PC-3 (cell line): ENCODE results near the gene MALRD1. TPM values are rescaled to one million over a fixed set of nuclear protein-coding genes. Genes with fewer than 3 reads are reported as not detected.

ENCODE experiments used
- ATAC-seq: fragments of 200-7000 bp; cut with Tn5 transposase; 2 replicates; pipeline ENCODE4 v1.9.1; 2020; ENCODE audit warnings: mild to moderate bottlenecking, moderate library complexity
- BruUV-seq: library from RNA; stranded (reverse); fragments of 400-500 nt; replicated peaks from 2 replicates; lab custom pipeline; 2021; lab: Mats Ljungman, UMichigan
- CTCF ChIA-PET: fragments of 300-600 bp; sonication (Branson Sonifier 250); formaldehyde crosslinking; loops from one replicate; lab custom pipeline; 2022; ENCODE audit warnings: antibody characterized with exemption; lab: Charles Lee
- POLR2A ChIA-PET: fragments of 300-600 bp; sonication (Branson Sonifier 250); formaldehyde crosslinking; loops from one replicate; lab custom pipeline; 2022; ENCODE audit warnings: antibody characterized with exemption; ENCODE audit not compliant: unreplicated experiment; lab: Charles Lee
- DNase-seq: peaks from one replicate; pipeline ENCODE4 v3.0.0-alpha.2; 2015
- H2AFZ ChIP-seq: fragments of 300-600 bp; sonication (generic); 2 replicates; pipeline ENCODE4 v1.6.0; 2016; ENCODE audit warnings: antibody characterized with exemption, low read length
- H3F3A ChIP-seq: fragments of 300-600 bp; sonication (generic); one replicate; pipeline ENCODE4 v1.6.0; 2017; ENCODE audit warnings: antibody characterized with exemption, low read length, control low read depth, mild to moderate bottlenecking; ENCODE audit not compliant: unreplicated experiment
- H3K27ac ChIP-seq: fragments of 300-600 bp; sonication (generic); 2 replicates; pipeline ENCODE4 v1.5.1; 2016; ENCODE audit warnings: mild to moderate bottlenecking, low read length
- H3K27me3 ChIP-seq: fragments of 300-600 bp; sonication (generic); 2 replicates; pipeline ENCODE4 v1.6.1; 2016; ENCODE audit warnings: low read length, mixed read lengths
- H3K36me3 ChIP-seq: fragments of 300-600 bp; sonication (generic); 2 replicates; pipeline ENCODE4 v1.6.1; 2016; ENCODE audit warnings: low read depth, mixed run types, low read length, mixed read lengths
- H3K4me1 ChIP-seq: fragments of 300-600 bp; sonication (generic); 2 replicates; pipeline ENCODE4 v1.5.1; 2016; ENCODE audit warnings: low read length; ENCODE audit not compliant: insufficient read depth
- H3K4me2 ChIP-seq: fragments of 300-600 bp; sonication (generic); 2 replicates; pipeline ENCODE4 v1.6.0; 2016; ENCODE audit warnings: low read length
- H3K4me3 ChIP-seq: fragments of 300-600 bp; sonication (generic); 2 replicates; pipeline ENCODE4 v1.5.1; 2016; ENCODE audit warnings: mild to moderate bottlenecking, low read length, mixed read lengths
- H3K79me2 ChIP-seq: fragments of 300-600 bp; sonication (generic); 2 replicates; pipeline ENCODE4 v1.6.1; 2017; ENCODE audit warnings: low read length, mixed read lengths
- H3K9ac ChIP-seq: fragments of 300-600 bp; sonication (generic); 2 replicates; pipeline ENCODE4 v1.6.0; 2016; ENCODE audit warnings: mild to moderate bottlenecking, low read length
- H3K9me2 ChIP-seq: fragments of 300-600 bp; sonication (generic); replicated peaks from 2 replicates; pipeline ENCODE4 v1.6.1; 2016; ENCODE audit warnings: mixed run types, low read length, mixed read lengths
- H3K9me3 ChIP-seq: fragments of 300-600 bp; sonication (generic); 2 replicates; pipeline ENCODE4 v1.6.1; 2016; ENCODE audit warnings: low read length, mixed read lengths
- H4K20me1 ChIP-seq: fragments of 300-600 bp; sonication (generic); 2 replicates; pipeline ENCODE4 v1.6.1; 2016; ENCODE audit warnings: low read length, mixed read lengths
- CTCF ChIP-seq: fragments of 300-600 bp; sonication (generic); conservative IDR thresholded peaks from 2 replicates; pipeline ENCODE4 v1.5.1; 2017; ENCODE audit warnings: antibody characterized with exemption, low read depth, mild to moderate bottlenecking, low read length
- EZH2 ChIP-seq: fragments of 300-600 bp; sonication (generic); IDR thresholded peaks from one replicate; pipeline ENCODE4 v1.6.1; 2017; ENCODE audit warnings: antibody characterized with exemption, mild to moderate bottlenecking, low read length; ENCODE audit not compliant: unreplicated experiment
- EZH2phosphoT487 ChIP-seq: fragments of 300-600 bp; sonication (generic); IDR thresholded peaks from 2 replicates; pipeline ENCODE4 v1.6.1; 2018; ENCODE audit warnings: mild to moderate bottlenecking, antibody characterized with exemption, low read length, borderline replicate concordance
- intact Hi-C: fragments of 100-400 bp; cut with micrococcal nuclease; formaldehyde crosslinking; loops from 2 replicates; pipeline ENCODE4 v1.9.0; 2023
- total RNA-seq: library from RNA; depleted of rRNA; stranded (reverse); fragments of >200 nt; gene quantifications from 2 replicates; pipeline ENCODE4 v1.2.3, GENCODE V29; 2014

The MALRD1 gene
- total RNA-seq, 1 experiment from 2014 or later, result not detected

GRCh38 chr10:19623321-19623720, 574.7 kb downstream of the MALRD1 start:
- TF ChIP-seq CTCF (no peak), EZH2phosphoT487 (no peak), EZH2 (no peak)
- H3K4me3 ChIP-seq, result no peak overlapping the region
- no peaks in the 10 kb centered on the region for H3K36me3 ChIP-seq
- no peak overlapping the region for H3K9ac ChIP-seq
- H3K79me2 ChIP-seq, result no peaks in the 10 kb centered on the region
- ChIA-PET POLR2A (no interaction called here), CTCF (no interaction called here)
- H3K9me3 ChIP-seq, result no peaks in the 10 kb centered on the region
- H2AFZ ChIP-seq, result no peak overlapping the region
- H4K20me1 ChIP-seq, result no peaks in the 10 kb centered on the region
- H3K4me1 ChIP-seq, result no peaks in the 10 kb centered on the region
- no peaks in the 10 kb centered on the region for H3F3A ChIP-seq
- intact Hi-C loops, result no loop called here
- no peaks in the 10 kb centered on the region for H3K27me3 ChIP-seq
- no peaks in the 10 kb centered on the region for H3K9me2 ChIP-seq
- no peak for DNase-seq
- no TSS peak for BruUV-seq
- no peak overlapping the region for H3K4me2 ChIP-seq
- H3K27ac ChIP-seq, result no peak overlapping the region
- ATAC-seq, result no peak

- intact Hi-C loops, result no loop called here
- Histone ChIP-seq H3F3A (no peaks in the 10 kb centered on the region), H2AFZ (no peak overlapping the region), H4K20me1 (no peaks in the 10 kb centered on the region), H3K4me2 (no peak overlapping the region), H3K36me3 (no peaks in the 10 kb centered on the region), H3K9me2 (no peaks in the 10 kb centered on the region), H3K9ac (no peak overlapping the region), H3K9me3 (no peaks in the 10 kb centered on the region), H3K27me3 (no peaks in the 10 kb centered on the region), H3K4me3 (no peak overlapping the region), H3K27ac (no peak overlapping the region), H3K79me2 (no peaks in the 10 kb centered on the region), H3K4me1 (no peaks in the 10 kb centered on the region)
- TF ChIP-seq EZH2phosphoT487, result no peak
- no peak for TF ChIP-seq EZH2
- no peak for TF ChIP-seq CTCF
- DNase-seq (no peak), ATAC-seq (no peak)
- ChIA-PET CTCF (no interaction called here), POLR2A (no interaction called here)
- BruUV-seq, result no TSS peak
These were observed 577.6 kb downstream of the MALRD1 start for GRCh38 chr10:19626156-19626555.

- DNase-seq (no peak), ATAC-seq (no peak)
- BruUV-seq, result no TSS peak
- H3K79me2 ChIP-seq, result no peaks in the 10 kb centered on the region
- H3K4me1 ChIP-seq, result no peaks in the 10 kb centered on the region
- H3K4me3 ChIP-seq, result no peak overlapping the region
- H3K9ac ChIP-seq, result no peak overlapping the region
- no peak overlapping the region for H3K4me2 ChIP-seq
- H2AFZ ChIP-seq, result no peak overlapping the region
- H3K9me2 ChIP-seq, result no peaks in the 10 kb centered on the region
- intact Hi-C loops, result no loop called here
- no peak overlapping the region for H3K27ac ChIP-seq
- no peaks in the 10 kb centered on the region for H3K36me3 ChIP-seq
- no peaks in the 10 kb centered on the region for H3F3A ChIP-seq
- no peaks in the 10 kb centered on the region for H3K9me3 ChIP-seq
- H3K27me3 ChIP-seq, result no peaks in the 10 kb centered on the region
- CTCF ChIA-PET, result no interaction called here
- H4K20me1 ChIP-seq, result no peaks in the 10 kb centered on the region
- POLR2A ChIA-PET, result no interaction called here
- TF ChIP-seq EZH2, result no peak
- no peak for TF ChIP-seq EZH2phosphoT487
- no peak for TF ChIP-seq CTCF
These were observed 580.4 kb downstream of the MALRD1 start for GRCh38 chr10:19628767-19629560.
